ENCODE measurements around the gene SYNE1. TPM values are rescaled to one million over a fixed set of nuclear protein-coding genes. Genes with fewer than 3 reads are reported as not detected.
"Not testable (repeated sequence)": the region's sequence is repeated elsewhere in the genome, so short reads cannot be mapped to it uniquely, and the experiment has no call there.

SYNE1 gene, protein sequence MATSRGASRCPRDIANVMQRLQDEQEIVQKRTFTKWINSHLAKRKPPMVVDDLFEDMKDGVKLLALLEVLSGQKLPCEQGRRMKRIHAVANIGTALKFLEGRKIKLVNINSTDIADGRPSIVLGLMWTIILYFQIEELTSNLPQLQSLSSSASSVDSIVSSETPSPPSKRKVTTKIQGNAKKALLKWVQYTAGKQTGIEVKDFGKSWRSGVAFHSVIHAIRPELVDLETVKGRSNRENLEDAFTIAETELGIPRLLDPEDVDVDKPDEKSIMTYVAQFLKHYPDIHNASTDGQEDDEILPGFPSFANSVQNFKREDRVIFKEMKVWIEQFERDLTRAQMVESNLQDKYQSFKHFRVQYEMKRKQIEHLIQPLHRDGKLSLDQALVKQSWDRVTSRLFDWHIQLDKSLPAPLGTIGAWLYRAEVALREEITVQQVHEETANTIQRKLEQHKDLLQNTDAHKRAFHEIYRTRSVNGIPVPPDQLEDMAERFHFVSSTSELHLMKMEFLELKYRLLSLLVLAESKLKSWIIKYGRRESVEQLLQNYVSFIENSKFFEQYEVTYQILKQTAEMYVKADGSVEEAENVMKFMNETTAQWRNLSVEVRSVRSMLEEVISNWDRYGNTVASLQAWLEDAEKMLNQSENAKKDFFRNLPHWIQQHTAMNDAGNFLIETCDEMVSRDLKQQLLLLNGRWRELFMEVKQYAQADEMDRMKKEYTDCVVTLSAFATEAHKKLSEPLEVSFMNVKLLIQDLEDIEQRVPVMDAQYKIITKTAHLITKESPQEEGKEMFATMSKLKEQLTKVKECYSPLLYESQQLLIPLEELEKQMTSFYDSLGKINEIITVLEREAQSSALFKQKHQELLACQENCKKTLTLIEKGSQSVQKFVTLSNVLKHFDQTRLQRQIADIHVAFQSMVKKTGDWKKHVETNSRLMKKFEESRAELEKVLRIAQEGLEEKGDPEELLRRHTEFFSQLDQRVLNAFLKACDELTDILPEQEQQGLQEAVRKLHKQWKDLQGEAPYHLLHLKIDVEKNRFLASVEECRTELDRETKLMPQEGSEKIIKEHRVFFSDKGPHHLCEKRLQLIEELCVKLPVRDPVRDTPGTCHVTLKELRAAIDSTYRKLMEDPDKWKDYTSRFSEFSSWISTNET (N-terminal part only)
- total RNA-seq, result 143 TPM

DNA sequence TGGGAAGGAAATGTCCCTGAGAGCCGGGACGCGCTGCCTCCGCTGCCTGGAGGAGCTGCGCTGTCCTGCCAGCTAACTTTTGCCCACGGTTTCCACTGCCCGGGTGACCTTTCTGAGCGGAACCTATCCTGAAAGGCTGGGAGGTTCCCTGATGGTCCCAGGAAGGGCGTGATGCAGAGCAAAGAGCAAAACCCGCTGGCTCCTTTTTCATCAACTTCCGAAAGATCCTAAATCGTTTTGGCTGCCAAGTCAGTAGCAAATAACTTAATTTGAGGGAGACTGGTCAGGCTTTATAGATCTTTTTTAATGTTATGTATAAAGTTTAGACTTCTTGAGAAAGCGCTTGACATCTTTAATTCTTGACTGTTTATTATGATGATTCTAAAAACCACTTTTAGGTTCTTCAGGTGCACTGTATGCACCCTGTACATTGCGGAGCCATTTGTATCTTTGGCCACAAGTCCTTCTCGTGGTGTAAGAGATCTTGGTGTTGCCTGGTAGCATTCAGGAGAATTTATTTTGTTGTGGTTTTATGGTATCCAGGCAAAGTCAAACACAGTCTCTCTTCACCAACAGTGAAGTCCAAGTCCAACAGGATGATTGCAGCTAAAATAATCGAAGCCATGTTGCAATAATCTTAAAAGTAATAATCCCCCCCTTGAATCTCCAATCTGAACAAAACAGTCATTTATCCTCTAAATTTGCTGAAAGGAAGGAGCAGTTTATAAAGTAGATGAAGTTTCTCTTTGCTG is at the start of gene SYNE1:
Gene SYNE1 (minus strand): TSS at position 67 of the 752 bp plus-strand sequence. CDS start 9,031 bp downstream, outside the sequence.
- Histone ChIP-seq H3K4me1 (ENCODE audit: insufficient read depth, low read length) (peaks cover 25% of the 10 kb centered on the region), H3K27me3 (ENCODE audit: insufficient read depth, low read length) (peaks cover 13% of the 10 kb centered on the region), H3K9me3 (ENCODE audit: low read depth, low read length) (no peaks in the 10 kb centered on the region), H3K4me3 (ENCODE audit: low read length) (peak within 1 kb of the TSS; percentile 49)

DNA sequence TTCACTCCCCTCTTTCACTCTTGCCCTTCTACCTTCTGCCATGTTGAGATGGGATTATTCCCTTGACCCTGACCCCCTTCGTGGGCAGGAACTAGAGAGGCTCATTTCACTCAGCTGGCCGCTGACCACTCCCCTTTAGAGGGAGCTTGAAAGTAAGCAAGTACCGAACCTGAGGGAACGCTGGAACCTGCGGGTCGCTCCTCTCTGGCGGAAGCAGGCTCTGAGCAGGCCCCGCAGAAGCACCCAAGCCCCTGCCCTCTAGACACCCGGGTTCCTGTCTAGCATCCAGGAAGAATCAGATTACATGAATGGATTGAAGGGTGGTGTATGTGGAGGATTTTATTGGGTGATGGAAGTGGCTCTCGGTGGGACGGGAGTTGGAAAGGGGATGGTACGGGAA is 48.7 kb upstream of the SYNE1 start:
- no peaks in the 10 kb centered on the region for H3K27me3 ChIP-seq (ENCODE audit: insufficient read depth, low read length)

DNA sequence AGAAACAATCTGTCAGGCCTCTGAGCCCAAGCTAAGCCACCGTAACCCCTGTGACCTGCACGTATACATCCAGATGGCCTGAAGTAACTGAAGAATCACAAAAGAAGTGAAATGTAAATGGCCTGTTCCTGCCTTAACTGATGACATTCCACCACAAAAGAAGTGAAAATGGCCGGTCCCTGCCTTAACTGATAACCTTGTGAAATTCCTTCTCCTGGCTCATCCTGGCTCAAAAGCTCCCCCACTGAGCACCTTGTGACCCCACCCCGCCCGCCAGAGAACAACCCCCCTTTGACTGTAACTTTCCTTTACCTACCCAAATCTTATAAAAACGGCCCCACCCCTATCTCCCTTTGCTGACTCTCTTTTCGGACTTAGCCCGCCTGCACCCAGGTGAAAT is 45.8 kb upstream of the SYNE1 start:
- H3K4me1 ChIP-seq (ENCODE audit: insufficient read depth, low read length); H3K9me3 ChIP-seq (ENCODE audit: low read depth, low read length); H3K27me3 ChIP-seq (ENCODE audit: insufficient read depth, low read length); H3K4me3 ChIP-seq (ENCODE audit: low read length): not testable (repeated sequence)

More for the DNA sequence above, 48.7 kb upstream of the SYNE1 start:
- H3K4me1 ChIP-seq (ENCODE audit: insufficient read depth, low read length), result no peaks in the 10 kb centered on the region
- no peak overlapping the region for H3K4me3 ChIP-seq (ENCODE audit: low read length)
- no peaks in the 10 kb centered on the region for H3K9me3 ChIP-seq (ENCODE audit: low read depth, low read length)

DNA sequence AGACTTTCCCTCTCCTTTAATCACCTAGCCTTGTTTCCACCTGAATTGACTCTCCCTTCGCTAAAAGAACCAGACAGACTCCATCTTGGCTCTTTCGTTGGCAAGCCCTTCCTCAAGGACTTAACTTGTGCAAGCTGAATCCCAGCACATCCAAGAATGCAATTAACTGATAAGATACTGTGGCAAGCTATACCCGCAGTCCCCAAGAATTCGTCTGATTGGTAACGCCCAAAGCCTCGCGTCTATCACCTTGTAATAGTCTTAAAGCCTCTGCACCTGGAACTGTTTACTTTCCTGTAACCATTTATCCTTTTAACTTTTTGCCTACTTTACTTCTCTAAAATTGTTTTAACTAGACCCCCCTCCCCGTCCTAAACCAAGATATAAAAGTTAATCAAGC is 45.0 kb upstream of the SYNE1 start:
- H3K4me3 ChIP-seq (ENCODE audit: low read length), result no peak overlapping the region

DNA sequence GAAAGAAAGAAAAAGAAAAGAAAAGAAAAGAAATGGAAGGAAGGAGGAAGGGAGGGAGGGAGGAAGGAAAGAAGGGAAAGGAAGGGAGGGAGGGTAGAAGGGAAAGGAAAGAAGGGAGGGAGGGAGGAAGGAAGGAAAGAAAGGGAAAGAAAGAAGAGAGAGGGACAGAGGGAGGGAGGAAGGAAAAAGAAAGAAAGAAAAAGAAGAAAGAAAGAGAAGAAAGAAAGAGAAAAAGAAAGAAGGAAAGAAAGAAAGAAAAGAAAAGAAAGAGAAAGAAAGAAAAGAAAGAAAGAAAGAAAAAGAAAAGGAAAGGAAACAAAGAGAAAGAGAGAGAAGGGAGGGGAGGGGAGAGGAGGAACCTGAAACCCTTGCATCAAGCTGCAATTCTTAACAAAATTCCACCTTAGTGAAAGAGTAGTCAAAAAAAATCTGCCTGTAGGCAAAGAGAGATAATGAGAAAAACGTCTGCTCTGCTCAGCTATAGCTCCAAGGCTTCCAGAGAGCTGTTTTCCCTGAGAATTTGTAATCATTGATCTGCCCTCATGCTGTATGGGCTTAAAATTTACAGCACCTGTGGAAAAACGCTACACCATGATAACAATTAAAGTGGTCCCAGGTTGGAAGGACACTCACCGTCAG is 43.8 kb upstream of the SYNE1 start:
- Histone ChIP-seq H3K27me3 (ENCODE audit: insufficient read depth, low read length) (no peaks in the 10 kb centered on the region), H3K4me1 (ENCODE audit: insufficient read depth, low read length) (no peaks in the 10 kb centered on the region), H3K4me3 (ENCODE audit: low read length) (no peak overlapping the region), H3K9me3 (ENCODE audit: low read depth, low read length) (no peaks in the 10 kb centered on the region)

More for the DNA sequence above, 45.0 kb upstream of the SYNE1 start:
- Histone ChIP-seq H3K4me1 (ENCODE audit: insufficient read depth, low read length) (no peaks in the 10 kb centered on the region), H3K9me3 (ENCODE audit: low read depth, low read length) (no peaks in the 10 kb centered on the region), H3K27me3 (ENCODE audit: insufficient read depth, low read length) (no peaks in the 10 kb centered on the region)

DNA sequence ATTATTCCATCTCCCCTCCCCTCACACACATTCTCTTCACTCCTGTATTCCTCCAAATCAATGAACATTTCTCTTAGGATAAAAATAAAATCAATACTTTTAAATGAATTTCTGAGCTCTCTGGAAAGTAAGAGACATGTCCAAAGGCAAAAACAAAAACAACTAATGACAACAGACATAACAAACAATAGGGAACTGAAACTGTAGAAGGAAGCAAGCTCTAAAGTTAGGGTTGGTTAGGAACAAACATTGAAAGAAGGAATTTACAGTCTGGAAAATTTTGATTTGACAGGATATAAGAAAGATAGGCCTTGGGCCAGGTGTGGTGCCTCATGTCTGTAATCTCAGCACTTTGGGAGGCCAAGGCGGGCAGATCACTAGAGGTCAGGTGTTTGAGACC is 43.0 kb upstream of the SYNE1 start:
- Histone ChIP-seq H3K9me3 (ENCODE audit: low read depth, low read length) (no peaks in the 10 kb centered on the region), H3K4me3 (ENCODE audit: low read length) (no peak overlapping the region), H3K27me3 (ENCODE audit: insufficient read depth, low read length) (no peaks in the 10 kb centered on the region), H3K4me1 (ENCODE audit: insufficient read depth, low read length) (no peaks in the 10 kb centered on the region)

DNA sequence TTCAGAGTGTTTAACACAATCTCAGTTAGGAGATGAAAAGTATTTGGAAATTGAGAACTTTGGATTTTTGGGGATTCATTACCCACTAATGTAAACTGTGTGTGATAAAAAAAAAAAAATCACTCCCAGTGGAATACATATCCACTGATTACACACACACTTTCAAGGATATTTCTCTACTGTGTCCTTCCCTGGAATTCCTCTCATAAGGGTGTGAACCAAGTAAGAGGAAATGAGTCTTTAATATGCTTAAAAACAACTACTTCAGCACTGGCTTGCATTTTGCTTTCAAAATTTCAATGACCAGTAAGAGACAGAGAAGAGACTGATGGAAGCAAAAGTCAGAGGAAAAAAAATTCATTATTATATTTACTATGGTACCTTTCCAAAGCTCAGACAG is 36.1 kb upstream of the SYNE1 start:
- Histone ChIP-seq H3K9me3 (ENCODE audit: low read depth, low read length) (no peaks in the 10 kb centered on the region), H3K4me3 (ENCODE audit: low read length) (no peak overlapping the region), H3K4me1 (ENCODE audit: insufficient read depth, low read length) (no peaks in the 10 kb centered on the region), H3K27me3 (ENCODE audit: insufficient read depth, low read length) (no peaks in the 10 kb centered on the region)

DNA sequence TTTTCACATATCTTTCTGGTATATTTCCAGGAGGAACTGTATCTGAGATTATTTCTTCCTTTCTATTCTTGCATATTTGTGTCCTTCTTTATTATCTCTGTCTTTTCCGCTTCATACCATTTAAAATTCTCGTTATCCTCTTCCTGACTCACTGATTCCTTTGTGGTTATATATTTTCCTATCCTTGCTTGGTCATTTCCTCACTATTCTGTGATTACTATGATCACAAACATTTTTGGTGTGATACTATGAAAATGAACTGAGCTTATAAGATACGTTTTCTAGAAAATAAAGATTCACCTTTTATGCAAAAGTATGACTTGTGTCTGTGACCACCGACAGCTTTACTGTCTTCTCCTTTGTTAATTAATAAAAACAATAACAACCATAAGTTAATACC is 34.0 kb upstream of the SYNE1 start:
- Histone ChIP-seq H3K4me1 (ENCODE audit: insufficient read depth, low read length) (no peaks in the 10 kb centered on the region), H3K4me3 (ENCODE audit: low read length) (no peak overlapping the region), H3K27me3 (ENCODE audit: insufficient read depth, low read length) (no peaks in the 10 kb centered on the region), H3K9me3 (ENCODE audit: low read depth, low read length) (no peaks in the 10 kb centered on the region)

DNA sequence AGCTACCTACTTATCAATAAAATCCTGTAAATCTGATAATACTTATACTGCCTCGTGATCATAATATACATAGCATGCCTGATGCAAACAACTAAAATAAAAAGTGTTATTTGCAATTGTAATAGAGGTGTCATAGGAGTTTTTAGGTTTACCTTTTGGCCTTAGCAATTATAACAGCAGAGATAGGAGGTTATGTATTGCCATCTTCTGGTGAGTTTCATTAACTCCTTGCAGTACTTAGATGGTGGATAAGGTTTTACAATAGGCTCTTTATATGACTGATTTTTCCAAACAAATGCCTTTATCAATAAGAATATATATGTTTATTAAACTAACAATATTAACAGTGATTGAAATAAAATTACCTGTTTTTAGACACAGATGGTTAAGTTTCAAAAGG is 32.7 kb upstream of the SYNE1 start:
- Histone ChIP-seq H3K9me3 (ENCODE audit: low read depth, low read length) (no peaks in the 10 kb centered on the region), H3K27me3 (ENCODE audit: insufficient read depth, low read length) (no peaks in the 10 kb centered on the region), H3K4me3 (ENCODE audit: low read length) (no peak overlapping the region), H3K4me1 (ENCODE audit: insufficient read depth, low read length) (no peaks in the 10 kb centered on the region)

DNA sequence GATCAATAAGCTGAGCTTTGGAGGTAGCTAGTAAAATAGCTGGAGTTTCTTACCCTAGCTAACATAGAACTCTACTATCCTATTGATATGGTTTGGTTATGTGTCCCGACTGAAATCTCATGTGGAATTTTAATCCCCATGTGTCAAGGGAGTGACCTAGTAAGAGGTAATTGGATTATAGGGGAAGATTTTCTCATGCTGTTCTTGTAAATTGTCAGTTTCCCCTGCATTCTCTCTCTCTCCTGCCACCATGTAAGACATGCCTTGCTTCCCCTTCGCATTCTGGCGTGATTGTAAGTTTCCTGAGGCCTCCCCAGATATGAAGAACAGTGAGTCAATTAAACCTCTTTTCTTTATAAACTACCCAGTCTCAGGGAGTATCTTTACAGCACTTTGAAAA is 24.6 kb upstream of the SYNE1 start:
- Histone ChIP-seq H3K4me3 (ENCODE audit: low read length) (no peak overlapping the region), H3K9me3 (ENCODE audit: low read depth, low read length) (no peaks in the 10 kb centered on the region), H3K4me1 (ENCODE audit: insufficient read depth, low read length) (no peaks in the 10 kb centered on the region), H3K27me3 (ENCODE audit: insufficient read depth, low read length) (no peaks in the 10 kb centered on the region)

DNA sequence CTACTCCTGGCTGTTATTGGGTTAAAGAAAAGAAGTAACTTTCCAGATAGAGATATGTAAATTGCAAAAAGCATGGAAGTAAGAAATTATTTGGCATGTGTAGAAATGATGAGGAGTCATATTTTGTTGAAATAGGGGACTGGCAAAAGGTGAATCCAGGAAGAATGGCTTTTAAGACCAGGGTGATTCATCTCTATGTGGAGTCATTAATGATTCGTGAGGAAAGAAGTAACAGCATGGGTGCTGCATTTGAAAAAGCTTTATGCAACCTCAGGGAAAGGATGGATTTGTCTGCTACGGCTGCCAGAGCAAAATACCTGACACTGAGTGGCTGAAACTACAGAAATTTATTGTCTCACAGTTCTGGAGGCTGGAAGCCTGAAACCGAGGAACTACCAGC is 14.8 kb upstream of the SYNE1 start:
- no peaks in the 10 kb centered on the region for H3K9me3 ChIP-seq (ENCODE audit: low read depth, low read length)
- no peaks in the 10 kb centered on the region for H3K4me1 ChIP-seq (ENCODE audit: insufficient read depth, low read length)
- H3K4me3 ChIP-seq (ENCODE audit: low read length), result no peak overlapping the region
- H3K27me3 ChIP-seq (ENCODE audit: insufficient read depth, low read length), result no peaks in the 10 kb centered on the region

DNA sequence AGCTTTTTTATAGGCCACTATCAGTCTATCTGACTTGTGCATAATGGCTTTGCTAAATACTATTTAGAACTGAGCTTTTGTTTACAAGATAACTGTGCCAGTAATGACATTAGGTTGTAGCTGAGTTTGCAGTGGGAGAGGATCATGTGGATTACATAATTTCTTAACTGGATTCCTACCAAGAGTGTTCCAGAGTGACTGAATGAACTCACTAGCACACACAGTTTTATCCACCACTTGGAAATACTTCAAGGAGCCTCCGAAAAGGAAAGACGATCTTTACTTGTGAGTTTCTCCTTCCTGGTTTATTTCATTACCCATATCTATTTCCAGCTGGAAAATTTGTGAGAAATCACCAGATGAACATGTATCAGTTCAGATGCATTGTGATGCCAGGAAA is 10.9 kb upstream of the SYNE1 start:
- Histone ChIP-seq H3K4me1 (ENCODE audit: insufficient read depth, low read length) (no peaks in the 10 kb centered on the region), H3K27me3 (ENCODE audit: insufficient read depth, low read length) (no peaks in the 10 kb centered on the region)

DNA sequence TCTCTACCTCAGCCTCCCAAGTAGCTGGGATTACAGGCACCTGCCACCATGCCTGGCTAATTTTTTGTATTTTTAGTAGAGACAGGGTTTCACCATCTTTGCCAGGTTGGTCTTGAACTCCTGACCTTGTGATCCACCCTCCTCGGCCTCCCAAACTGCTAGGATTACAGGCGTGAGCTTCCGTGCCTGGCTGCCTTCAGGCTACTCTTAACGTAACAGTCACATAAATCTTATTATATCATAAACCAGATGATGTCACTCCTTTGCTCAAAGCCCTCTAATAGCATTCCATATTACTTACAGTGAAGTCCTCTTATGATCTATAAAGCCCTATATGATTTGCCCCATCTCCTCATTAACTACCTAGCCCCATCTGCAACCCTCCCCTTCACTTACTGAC is 9.6 kb upstream of the SYNE1 start:
- not testable (repeated sequence) for H3K27me3 ChIP-seq (ENCODE audit: insufficient read depth, low read length); H3K4me1 ChIP-seq (ENCODE audit: insufficient read depth, low read length); H3K4me3 ChIP-seq (ENCODE audit: low read length); H3K9me3 ChIP-seq (ENCODE audit: low read depth, low read length)

More for the DNA sequence above, 10.9 kb upstream of the SYNE1 start:
- no peaks in the 10 kb centered on the region for H3K9me3 ChIP-seq (ENCODE audit: low read depth, low read length)
- no peak overlapping the region for H3K4me3 ChIP-seq (ENCODE audit: low read length)

Data from mononuclear cell (primary cell).